GM12801 (cell line): ENCODE data around the gene RPEL1.

Experiments
- TF ChIP-seq, protein P1 (sequence below): IDR thresholded peaks from one replicate; pipeline ENCODE4 v1.5.1; 2011; ENCODE audit warnings: control low read depth; ENCODE audit not compliant: insufficient read length; ENCODE audit errors: extremely low read depth

The RPEL1 gene

DNA sequence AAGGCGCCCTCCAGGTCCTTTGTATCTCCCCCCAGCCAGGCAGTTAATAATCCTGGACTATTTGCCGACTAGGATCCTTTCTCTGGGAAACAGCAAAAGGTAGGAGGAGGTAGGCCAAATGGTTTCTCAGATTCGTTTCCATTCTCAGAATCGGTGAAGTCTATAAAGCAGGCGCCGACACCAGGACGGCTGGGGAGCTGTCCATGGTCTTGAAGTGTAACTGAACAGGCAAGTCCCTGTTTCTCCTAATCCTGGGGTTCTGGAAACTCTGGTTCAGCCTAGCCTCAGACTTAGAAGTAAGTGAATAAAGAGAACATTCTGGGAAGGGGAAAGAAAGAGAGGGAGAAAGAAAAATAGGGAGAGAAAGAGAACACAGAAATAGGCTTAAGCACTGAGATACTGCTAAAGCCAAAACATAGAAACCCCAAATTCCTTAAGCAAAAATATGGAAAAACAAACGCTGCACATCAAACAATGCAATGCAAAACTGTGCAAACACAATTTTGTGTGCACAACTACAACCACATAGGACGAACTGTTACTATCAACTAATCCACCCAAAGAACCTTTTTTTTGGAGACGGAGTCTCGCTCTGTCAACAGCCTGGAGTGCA lies 20.1 kb downstream of the RPEL1 start:
- TF ChIP-seq, protein P1, sequence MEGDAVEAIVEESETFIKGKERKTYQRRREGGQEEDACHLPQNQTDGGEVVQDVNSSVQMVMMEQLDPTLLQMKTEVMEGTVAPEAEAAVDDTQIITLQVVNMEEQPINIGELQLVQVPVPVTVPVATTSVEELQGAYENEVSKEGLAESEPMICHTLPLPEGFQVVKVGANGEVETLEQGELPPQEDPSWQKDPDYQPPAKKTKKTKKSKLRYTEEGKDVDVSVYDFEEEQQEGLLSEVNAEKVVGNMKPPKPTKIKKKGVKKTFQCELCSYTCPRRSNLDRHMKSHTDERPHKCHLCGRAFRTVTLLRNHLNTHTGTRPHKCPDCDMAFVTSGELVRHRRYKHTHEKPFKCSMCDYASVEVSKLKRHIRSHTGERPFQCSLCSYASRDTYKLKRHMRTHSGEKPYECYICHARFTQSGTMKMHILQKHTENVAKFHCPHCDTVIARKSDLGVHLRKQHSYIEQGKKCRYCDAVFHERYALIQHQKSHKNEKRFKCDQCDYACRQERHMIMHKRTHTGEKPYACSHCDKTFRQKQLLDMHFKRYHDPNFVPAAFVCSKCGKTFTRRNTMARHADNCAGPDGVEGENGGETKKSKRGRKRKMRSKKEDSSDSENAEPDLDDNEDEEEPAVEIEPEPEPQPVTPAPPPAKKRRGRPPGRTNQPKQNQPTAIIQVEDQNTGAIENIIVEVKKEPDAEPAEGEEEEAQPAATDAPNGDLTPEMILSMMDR = no peak

DNA sequence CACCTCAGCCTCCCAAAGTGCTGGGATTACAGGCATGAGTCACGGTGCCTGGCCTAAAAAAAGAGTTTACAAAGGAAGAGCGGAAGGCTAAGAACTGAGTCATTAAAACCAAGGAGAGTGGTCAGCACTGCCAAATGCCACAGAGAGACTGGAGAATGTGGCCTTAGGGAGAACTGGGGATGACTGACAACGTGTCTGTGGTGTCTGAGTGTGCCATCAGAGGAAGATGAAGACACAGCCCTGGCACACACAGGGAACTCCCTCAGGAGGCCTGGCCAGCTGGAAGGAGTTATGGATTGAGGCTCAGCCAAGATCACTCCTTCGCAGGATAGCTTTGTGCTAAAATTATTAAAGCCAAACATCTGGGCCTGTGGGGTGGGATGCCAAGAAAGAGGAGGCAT lies 27.4 kb downstream of the RPEL1 start:
- TF ChIP-seq, protein P1 = no peak

DNA sequence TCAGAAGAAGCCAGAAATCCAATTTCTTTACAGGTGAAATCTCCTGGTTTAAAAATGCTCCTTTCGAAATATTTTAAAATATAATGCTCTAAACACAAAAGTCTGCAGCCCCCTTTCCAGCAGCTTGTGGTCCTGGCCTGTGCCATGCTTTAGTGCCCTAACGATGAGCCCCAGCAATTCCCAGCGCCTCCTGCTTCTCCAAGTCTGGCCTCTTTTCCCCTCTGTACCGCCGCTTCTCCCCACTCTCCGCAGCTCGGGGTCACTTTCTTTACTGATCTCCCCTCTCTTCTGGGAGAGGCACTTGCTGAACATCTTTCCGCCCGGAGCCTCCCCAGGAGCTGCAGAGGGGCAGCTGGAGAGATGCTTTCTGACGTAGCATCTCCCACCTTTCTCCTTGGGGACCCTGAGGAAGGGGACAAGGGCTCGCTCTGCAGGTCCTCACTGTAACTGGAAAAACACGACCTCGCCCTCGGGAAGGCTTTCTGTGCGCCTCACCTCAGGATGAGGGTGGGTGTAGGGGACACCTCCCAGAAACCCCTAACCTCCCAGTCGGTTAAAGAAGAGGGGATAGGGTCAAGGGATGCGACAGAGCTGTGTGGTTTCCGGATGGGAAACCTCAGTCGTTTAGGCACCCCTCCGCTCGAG lies 30.7 kb downstream of the RPEL1 start:
- TF ChIP-seq, protein P1 = no peak

DNA sequence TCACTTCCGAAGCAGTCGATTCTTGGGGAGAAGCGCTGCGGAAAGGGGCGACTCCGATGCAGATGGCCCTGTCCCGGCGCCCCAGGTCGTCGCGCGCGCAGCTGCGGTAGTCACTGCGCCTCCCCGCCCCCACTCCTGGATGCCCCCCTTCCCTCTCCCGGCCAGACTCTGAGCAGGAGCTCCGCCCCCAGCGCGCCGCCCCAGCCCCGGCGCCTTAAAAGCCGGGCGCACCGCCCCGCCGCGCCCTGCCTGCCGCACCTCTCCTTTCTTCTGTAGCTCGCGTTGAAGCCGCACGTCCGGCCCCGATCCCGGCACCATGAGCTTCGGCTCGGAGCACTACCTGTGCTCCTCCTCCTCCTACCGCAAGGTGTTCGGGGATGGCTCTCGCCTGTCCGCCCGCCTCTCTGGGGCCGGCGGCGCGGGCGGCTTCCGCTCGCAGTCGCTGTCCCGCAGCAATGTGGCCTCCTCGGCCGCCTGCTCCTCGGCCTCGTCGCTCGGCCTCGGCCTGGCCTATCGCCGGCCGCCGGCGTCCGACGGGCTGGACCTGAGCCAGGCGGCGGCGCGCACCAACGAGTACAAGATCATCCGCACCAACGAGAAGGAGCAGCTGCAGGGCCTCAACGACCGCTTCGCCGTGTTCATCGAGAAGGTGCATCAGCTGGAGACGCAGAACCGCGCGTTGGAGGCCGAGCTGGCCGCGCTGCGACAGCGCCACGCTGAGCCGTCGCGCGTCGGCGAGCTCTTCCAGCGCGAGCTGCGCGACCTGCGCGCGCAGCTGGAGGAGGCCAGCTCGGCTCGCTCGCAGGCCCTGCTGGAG lies 31.4 kb downstream of the RPEL1 start, which contains the start of gene INA:
TSS of gene INA (plus strand) at position 243 of the 817 bp plus-strand sequence. CDS start at position 317, 74 bp downstream.
- TF ChIP-seq, protein P1 = no peak

DNA sequence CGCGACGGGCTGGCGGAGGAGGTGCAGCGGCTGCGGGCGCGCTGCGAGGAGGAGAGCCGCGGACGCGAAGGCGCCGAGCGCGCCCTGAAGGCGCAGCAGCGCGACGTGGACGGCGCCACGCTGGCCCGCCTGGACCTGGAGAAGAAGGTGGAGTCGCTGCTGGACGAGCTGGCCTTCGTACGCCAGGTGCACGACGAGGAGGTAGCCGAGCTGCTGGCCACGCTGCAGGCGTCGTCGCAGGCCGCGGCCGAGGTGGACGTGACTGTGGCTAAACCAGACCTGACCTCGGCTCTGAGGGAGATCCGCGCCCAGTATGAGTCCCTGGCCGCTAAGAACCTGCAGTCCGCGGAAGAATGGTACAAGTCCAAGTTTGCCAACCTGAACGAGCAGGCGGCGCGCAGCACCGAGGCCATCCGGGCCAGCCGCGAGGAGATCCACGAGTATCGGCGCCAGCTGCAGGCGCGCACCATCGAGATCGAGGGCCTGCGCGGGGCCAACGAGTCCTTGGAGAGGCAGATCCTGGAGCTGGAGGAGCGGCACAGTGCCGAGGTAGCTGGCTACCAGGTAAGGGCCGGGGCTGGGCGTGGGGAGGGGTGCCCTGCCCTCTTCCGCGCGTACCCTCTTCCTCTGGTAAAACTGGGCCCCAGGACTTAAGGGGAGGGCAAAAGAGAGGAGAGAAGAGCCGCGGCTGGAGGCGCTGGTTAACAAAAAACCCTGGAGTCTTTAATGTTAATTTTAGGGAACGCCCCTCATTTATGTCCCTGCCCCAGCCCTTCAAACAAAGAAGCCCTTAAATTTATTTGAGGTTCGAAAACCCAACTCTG lies 32.2 kb downstream of the RPEL1 start:
- TF ChIP-seq, protein P1 = no peak

DNA sequence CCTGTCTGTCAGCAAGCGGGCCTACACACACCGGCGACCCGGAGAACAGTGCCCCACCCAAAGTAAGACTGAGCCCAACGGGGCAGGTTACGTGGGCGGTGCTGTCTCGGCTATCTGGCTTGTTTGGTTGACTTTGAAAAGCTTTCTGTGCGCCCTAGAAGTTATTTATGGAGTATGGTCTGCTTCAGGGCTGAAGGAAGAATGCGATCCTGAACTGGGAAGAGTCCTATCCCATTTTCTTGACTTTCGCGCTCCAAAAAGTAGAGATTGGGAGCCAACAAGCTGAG lies 32.8 kb downstream of the RPEL1 start:
- TF ChIP-seq, protein P1 = no peak

DNA sequence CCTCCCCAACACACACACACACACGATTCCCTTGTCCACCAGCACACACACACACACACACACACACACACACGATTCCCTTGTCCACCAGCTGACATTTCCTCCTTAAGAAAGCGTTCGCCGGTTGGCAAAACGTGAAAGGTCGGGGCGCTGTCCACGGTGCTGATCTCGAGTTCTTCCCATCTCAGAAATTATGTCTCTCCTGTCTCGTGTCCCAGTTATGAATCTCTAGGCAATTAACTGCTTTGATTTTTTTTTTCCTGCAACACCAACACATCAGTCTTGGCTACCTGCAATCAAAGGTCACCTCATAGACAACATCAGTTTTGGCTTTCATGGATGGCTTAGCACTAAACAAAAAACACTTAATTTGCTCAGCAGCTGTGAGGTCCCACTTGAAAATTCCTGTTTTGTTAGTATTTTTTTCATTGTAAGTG lies 33.2 kb downstream of the RPEL1 start:
- TF ChIP-seq, protein P1 = no peak
